Right forelimb (tissue), 1 donor: ENCODE results near the gene BRPF1.
"Not testable (repeated sequence)": the region's sequence is repeated elsewhere in the genome, so short reads cannot be mapped to it uniquely, and the experiment has no call there.

ENCODE experiments used
- DNase-seq: peaks from one replicate; pipeline ENCODE4 v3.0.0-alpha.2; 2018

Gene BRPF1

DNA sequence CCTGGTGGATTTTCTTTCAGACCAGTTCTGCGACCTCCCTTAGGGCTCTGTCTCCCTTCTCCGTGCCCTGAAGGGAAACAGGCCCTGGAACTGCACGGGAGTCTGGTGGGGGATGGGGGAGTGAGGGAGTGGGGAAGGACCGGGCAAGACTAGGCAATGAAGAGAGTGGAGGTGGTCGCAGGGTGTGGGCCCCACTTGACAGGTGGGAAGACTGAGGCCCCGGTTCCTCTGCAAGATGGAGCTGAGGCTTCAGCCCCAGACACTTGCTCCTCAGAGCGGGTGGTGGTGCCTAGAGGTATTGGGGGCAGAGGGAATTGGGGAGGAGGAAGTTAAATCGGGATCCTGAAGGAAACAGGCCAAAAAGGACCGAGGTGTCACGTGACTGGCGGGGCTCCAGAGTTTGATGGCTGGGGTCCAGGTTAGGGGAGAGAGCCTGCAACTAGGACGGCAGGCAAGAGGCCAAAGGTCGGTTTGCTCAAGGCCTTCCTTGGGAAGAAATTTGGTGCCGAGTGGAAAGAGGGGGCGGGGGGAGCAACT lies 38.8 kb downstream of the BRPF1 start:
- DNase-seq, result peak; percentile 84

DNA sequence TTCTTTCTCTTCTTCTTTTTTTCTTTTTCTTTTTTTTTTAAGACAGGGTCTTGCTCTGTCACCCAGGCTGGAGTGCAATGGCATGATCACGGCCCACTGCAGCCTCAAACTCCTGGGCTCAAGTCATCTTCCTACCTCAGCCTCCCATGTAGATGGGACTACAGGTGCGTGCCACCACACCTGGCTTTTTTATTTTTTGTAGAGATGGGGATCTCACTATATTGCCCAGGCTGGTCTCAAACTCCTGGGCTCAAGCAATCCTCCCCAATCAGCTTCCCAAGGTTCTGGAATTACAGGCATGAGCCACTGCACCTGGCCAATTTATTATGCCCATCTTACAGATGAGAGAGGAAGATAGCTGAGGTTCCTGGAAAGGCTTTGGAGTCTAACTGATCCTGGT lies 39.5 kb downstream of the BRPF1 start:
- not testable (repeated sequence) for DNase-seq

DNA sequence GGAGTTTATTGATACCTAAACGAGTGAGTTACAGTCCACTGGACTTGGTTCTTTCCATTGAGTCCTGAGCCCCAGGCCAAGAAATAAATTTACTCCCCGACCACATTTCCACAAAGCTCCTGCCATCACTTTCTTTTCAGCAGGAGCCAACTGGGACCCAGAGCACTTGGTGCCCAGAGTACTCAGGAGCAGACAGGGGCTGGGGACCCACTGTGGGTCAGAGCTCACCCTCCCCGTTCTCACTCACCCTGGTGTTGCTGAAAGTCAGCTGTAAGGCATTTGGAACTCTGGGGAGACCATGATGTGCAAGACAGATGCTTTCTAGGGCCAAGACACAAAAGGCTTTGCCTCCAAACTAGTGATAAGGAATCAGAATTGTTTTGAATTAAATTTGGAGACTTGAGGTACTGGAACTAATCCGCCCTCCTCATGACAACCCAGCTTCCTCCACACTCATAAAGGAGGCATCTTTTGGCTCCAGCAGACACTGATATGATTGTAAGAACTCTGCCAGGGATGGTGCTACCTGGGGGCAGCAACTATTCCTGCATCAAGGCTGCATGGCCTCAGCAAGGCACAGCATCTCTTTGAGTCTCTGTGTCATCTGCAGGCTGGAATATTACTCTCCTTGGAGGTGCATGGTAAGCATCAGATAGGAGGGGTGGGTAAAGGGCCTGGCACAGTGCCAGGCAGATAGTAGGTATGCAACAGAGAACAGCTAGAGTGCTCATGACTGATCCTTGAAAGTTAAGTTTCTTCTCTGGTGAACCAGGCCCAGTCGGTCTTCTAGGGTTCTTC lies 45.6 kb downstream of the BRPF1 start:
- DNase-seq, result no peak

DNA sequence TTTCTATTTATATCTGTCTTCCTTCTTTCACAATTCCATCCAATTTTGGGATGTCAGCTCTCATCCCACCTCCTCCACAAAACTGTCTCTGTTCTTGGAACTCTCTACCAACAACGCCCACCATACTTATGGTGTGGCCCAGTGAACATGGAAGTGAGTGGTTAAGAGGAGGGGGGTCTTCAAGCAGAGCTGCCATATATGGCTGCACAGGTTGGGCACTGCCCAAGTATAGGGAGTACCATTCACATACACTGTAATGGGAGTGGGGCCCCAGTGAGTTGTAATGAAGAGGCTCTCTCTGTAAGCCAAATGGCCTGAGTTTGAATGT lies 46.1 kb downstream of the BRPF1 start:
- no peak for DNase-seq

DNA sequence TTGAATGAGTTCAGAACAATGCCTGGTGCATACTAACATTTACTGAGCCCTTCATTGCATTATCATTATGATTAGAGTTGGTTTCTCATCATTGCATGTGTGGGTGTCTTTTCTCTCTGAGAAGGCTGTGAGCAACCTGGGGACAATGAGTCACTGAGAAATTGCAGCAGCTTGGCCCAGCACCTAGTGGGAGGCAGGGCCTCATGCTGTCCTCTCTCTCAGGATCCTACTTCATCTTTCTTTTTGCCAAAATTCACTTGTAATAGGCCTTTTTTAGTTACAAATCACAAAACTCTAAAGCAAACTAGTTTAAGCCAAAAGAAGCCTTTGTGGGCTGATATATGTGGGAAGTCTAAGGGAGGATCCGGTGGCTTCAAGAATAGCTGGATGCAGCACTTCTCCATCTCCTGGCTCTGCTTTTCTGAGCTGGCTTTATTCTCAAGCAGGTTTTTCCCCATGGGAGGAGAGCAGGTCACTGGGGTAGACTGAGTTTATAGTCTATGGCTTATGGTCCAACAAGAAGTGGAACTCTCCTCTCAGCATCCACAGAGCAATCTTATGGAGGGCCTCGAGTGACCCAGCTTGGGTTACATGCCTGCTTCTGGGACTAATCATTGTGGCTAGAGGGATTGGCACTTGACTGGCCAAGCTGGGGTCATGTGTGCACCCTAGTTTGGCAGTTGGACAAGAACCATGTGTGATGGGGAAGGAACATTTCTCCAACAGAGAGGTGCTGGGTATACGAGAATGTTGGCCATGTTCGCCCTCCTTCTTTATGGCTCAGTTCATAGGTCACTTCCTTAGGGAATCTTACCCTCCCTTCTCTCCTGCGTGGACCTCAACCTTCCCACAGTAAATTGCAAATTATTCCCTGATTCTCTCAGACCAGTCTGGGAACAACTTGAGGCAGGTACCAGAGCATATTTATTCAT lies 46.9 kb downstream of the BRPF1 start:
- no peak for DNase-seq

DNA sequence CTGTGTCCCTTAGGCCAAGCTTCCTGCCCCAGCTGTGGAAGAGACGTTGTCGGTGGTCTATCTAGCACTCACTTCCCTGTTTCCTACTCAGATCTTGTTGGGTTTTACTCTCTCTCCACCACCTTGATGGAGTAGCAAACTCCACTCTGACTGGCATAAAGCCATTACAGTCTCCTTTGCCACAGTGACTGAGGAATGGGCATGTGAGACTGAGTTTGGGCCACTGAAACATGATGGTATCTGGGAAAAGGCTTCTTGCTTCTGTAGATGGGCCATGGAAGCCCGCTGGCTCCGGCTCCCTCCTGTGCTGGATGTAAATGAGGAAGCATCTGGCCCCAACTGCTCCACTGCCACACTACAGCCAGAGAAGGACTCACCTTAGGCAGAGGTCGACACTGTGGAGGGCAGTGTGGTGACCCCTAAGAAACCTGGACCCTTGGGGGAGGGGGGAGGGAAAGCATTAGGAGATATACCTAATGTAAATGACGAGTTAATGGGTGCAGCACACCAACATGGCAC lies 47.6 kb downstream of the BRPF1 start:
- no peak for DNase-seq

DNA sequence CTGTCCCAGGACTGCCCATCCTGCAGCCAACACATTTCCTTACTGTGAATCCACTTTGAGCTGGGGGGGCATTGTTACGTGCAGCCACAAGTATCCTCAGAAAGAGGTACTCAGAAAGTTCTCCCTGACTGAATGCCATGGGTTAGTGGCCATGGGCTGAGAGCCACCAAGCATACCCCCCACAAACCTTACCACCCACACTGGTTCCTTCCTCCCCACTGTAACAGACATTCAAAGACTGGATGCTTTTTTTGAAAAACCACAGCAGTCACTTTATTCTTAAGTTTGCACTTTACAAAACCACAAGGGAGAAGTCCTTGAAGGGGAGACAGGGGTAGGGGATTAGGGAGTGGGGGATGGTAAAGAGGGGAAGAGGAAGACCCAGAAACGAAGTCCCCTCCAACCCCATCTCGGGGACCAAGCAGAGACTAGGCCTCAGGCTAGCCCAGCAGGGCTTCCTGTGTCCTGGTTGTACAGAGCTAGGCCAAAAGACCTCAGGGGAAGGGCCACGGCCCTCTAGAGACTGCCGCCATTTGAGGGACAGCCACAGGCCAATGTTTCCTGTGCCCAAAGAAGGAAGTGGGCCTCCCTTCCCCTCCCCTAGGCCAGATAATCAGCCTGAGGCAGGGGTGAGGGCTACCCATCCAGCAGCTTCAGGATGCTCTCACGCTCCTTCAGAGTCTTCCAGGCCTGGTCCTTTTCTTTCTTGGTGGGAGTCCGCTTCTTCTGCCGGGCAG lies 48.4 kb downstream of the BRPF1 start:
- no peak for DNase-seq

DNA sequence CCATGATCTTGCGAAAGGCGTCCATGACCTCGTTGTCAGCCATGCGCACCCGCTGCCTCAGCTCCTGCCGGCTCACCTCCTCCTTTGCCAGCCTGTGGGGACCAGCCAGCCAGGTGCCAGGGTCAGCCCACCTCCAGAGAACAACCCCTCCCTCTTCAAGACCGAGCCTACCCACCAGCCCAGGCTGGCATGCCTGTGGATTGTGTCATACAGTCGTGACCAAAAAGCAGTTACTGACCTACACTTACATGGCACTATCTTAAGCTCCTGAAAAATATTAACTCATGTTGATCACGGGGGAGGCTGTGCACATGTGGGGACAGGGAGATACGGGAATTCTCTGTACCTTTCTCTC lies 48.9 kb downstream of the BRPF1 start:
- DNase-seq, result no peak

DNA sequence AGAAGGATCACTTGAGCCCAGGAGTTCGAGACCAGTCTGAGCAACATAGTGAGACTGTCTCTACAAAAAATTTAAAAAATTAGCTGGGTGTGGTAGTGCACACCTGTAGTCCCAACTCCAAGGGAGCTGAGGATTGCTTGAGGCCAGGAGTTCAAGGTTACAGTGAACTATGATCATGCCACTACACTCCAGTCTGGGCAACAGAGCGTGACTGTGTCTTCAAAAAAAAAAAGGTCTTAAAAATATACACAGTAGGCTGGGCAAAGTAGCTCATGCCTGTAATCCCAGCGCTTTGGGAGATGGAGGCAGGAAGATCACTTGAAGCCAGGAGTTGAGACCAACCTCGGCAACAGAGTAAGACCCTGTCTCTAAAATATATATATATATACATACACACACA lies 49.4 kb downstream of the BRPF1 start:
- DNase-seq, result no peak

DNA sequence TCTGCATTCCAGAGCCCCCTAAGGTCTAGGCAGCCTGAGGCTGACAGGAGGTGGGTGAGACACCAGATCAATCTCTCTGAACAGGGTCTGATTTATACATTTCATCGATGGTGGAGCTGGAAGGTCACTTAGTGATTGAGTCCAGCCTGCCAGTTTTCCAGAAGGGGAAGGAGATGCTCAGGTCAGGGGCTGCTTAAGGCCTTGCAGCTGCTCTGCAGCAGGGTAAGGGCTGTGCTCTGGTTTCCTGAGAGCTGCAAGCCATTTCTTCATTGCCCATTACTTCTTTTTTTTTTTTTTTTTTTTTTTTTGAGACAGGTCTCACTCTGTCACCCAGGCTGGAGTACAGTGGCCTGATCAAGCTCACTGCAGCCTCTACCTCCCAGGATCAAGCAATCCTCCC lies 50.0 kb downstream of the BRPF1 start:
- DNase-seq, result no peak

DNA sequence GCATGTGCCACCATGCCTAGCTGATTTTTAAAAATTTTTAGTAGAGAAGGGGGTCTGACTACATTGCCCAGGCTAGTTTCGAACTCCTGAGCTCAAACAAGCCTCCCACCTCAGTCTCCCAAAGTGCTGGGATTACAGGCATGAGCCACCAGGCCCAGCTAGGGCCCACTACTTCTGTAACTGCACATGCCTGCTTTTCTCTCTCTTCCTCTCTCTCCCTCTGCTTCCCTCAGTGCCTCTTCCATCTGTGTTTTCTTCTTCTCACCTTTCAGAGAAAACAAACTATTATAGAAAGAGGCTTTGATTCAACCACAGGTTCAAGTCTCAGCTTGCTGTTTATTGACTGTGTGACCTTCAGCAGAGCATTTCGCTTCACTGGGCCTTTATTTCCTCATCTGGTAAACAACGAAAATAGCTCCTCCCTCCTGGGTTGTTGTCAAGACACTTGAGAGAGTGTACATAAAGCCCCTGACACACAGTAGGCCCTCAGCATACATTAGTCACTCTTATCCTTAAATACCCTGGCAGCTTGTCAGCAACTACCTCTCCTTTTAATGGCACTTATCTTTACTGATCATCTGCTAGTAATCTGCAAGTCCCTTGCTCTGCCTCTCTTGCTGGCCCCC lies 50.6 kb downstream of the BRPF1 start:
- no peak for DNase-seq

DNA sequence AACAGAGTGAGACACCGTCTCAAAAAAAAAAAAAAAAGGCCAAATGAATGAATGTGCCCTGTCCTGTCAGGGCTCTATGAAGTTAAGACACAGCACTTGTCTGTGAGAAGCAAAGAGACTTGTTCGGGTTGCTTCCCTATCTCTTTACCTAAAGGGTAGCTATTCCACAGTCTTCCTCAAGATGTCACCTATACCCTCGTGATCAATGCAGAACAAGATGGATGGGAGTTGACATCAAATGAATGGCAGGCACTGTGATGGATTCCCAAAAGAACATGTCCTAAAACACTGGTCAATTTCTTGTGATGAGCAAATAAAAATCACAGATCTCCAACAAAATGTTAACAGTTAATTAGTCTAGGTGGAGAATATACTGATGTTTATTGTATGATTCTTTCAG lies 51.2 kb downstream of the BRPF1 start:
- DNase-seq, result no peak

DNA sequence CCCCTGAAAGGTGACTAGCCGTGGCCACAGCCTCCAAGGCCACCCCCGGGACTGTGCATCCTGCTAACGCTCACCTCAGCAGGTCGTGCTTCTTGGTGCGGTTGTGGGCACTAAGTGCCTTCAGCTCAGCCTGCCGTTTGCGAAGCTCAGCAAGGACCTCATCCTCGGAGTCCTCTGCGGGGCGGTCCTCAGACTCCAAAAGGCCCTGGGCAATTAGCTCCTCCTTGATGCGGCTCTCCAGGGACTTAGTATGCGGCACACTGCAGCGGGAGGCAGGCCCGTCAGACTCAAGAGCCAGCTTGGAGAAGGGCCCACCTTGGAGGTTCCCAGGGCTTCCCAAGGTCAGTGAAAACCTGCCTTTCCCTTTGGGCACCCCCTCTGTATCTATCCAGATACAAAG lies 52.4 kb downstream of the BRPF1 start:
- DNase-seq, result no peak

DNA sequence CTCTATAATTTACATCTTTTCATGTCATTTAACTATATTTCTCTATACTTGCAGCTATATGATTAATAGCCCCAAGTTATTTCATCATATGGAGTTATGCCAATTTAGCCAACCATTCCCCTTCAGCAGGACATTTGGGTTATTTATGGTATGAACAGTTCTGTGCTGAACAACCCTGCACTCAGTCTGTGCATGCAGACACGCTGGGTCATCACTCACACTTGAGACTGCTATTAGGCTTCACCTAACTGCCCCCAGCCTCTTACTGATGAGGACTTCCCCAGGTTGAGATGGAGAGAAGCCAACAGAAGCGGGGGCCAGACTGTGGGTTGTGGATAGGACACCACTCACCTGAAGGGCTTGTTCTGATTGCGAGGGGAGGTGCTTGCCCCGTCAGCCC lies 53.4 kb downstream of the BRPF1 start:
- DNase-seq, result no peak

DNA sequence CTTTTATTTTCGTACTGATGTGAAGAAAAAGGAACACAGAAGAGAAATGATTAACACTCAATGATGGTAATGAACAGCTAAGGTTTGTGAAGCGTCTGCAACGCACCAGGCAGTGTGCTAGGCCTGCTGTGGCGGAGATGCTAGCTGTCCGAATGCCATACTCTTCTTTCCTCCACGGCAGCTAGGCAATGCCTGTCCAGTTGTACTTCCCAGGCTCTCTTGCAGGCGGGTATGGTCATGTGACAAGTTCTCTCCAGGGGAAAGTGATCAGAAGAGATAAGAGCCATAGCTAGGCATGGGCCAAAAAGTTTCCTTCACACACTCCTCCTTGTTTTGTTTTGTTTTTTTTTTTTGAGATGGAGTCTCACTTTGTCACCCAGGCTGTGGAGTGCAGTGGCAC lies 54.1 kb downstream of the BRPF1 start:
- DNase-seq, result no peak

DNA sequence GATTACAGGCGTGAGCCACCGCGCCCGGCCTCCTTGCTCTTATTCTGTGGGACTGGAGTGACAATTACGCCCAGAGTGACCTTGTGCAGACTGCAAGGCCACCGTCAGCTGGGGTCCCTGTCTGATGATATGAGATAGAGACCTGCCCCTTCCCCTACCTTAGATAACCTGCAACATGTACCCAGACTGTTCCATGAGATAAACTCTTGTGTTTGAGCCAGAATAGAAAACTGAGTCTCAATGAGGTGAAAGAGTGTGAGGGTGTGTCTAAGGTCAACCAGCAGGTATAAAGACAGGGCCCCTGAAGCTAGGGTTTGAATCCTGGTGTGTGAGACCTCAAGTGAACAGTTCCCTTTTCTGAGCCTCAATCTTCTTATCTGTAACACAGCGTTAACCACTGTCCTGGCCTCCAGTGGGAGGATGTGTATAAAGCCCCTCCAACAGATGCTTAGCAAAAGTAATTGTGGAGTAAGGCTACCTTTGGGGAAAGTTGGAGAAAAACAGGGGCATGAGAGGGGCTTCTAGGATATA lies 54.7 kb downstream of the BRPF1 start:
- no peak for DNase-seq

DNA sequence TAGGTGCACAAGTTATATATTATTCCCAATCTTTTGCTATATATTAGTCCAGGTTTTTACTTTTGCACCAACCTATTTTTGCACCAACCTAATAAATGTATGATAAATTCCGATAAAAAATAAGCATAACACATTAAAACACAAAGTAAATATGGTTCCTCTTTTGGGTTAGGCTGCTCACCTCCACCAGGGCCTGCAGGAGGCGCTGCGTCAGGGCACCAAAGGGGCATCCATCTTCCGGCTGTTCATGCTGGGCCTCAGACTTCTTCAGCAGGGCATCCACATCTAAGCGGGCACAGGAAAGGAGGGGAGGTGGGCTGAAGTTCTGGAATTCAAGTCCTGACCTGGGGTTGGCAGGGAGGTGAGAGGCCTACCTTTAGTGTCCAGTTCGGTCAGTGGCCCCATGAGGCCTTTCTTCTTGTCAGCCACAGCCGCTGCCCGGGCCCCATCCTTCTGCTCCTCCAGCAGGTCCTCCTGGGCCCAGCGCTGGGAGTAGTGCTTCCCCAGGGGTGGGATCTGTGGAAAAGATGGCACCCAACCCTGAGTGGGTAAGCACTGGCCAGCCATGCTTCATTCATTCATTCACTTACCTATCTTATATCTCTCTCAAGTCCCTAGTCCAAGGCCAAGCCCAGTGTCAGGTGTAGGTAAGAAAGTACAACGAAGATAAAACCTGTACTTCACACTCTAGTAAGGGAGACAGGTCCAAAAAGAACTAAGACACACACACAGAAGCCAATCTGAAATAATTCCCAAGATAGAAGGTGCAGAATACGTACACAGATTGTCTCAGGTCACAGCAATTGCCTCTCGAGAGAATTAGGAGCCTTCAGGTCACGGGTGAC lies 55.5 kb downstream of the BRPF1 start:
- DNase-seq, result no peak

DNA sequence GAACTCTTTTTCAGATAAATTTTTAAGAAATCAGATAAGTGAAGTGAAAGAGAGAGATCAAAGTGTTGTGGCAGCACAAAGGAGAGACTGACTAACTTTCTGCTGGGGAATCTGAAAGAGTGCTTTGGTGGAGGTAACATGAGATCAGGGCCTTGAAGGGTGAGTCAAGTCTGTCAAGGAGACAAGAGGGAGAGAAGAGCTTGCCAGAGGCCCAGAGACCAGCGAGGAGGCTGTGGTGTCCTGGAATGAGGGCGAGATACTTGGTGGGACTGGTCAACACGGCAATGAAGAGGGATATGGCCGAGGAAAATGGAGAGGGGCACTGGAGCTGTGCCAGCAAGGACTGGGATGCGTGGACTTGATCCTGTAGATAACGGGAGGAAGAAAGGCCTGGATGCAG lies 56.2 kb downstream of the BRPF1 start:
- DNase-seq, result no peak

DNA sequence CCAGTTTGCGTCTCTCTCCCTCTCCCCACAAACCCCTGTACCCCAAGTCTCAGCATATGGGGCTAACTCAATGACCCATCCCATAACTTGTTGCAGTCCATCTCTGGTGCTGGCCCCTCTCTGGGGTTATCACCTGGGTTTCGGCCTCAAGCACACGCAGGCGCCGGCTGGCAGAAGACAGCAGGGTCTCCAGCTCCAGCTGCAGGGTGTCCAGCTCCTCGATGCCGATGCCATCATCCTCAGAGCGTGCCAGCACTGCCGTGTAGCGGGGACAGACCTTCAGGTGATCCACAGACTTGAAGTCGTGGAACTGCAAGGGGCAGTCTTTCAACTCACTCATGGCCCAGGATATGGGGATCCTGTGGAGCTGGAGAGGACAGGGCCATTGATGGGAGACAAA lies 59.6 kb downstream of the BRPF1 start:
- no peak for DNase-seq

DNA sequence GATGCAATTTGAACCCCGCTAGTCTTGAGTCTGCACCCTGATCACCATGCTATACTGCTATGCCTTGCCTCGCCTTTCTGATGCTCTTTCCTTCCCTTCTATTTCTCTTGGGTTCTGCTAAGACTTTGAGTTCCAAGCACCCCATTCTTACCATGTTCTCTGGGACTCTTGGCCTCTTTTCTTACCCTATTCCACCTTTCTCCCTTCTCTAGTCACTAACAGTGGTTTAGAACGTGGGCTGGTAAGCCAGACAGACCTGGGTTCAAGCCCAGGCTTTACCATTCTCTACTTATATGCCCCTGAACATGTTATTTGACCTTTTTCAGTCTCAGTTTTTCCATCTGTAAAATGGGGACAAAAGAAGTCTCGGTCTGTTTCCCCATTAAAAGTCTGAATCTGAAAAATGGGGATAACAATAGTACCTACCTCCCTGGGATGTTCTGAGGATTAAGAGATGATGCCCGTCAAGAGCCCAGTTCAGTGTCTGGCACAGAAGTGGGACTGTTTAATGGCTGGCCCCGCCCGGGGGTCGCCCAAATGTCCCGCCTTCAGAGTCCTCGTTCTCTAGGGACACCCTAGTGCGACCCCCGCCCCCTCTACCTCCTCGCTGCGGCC lies 60.4 kb downstream of the BRPF1 start:
- DNase-seq, result no peak
